Left kidney (tissue), 2 donors: ENCODE measurements around the gene LSM11. TPM values are rescaled to one million over a fixed set of nuclear protein-coding genes. Genes with fewer than 3 reads are reported as not detected.

Source experiments
- DNase-seq: peaks from one replicate; pipeline ENCODE4 v3.0.0-alpha.2; 2013
- polyA plus RNA-seq: library from polyadenylated mRNA; unstranded; fragments of 120-200 nt; gene quantifications from one replicate; pipeline ENCODE4 v1.2.1, GENCODE V29; 2013; ENCODE audit not compliant: insufficient read length

Gene LSM11
- polyA plus RNA-seq, 1 donor = 9.7 TPM

GRCh38 chr5:157732596-157733262 lies 10.8 kb upstream of the LSM11 start:
- DNase-seq = no peak

DNA sequence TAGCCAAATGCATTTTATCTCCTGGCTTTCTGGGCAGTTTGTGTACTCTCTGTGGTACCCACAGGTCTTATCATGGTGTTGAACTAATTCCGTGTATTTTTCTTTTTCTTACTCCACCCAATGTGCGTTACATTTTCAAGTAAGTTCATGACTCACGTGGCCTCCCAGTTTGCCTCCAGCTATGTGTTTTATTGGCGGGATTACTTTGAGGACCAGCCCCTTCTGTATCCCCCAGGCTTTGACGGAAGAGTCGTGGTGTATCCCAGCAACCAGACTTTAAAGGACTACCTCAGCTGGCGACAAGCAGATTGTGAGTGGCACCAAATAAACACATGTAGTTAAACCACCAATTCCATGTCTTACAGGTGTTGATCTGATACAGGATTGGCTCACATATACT lies 9.1 kb upstream of the LSM11 start:
- no peak for DNase-seq

- DNase-seq = no peak
These were observed 7.5 kb upstream of the LSM11 start for GRCh38 chr5:157735991-157736390.

DNA sequence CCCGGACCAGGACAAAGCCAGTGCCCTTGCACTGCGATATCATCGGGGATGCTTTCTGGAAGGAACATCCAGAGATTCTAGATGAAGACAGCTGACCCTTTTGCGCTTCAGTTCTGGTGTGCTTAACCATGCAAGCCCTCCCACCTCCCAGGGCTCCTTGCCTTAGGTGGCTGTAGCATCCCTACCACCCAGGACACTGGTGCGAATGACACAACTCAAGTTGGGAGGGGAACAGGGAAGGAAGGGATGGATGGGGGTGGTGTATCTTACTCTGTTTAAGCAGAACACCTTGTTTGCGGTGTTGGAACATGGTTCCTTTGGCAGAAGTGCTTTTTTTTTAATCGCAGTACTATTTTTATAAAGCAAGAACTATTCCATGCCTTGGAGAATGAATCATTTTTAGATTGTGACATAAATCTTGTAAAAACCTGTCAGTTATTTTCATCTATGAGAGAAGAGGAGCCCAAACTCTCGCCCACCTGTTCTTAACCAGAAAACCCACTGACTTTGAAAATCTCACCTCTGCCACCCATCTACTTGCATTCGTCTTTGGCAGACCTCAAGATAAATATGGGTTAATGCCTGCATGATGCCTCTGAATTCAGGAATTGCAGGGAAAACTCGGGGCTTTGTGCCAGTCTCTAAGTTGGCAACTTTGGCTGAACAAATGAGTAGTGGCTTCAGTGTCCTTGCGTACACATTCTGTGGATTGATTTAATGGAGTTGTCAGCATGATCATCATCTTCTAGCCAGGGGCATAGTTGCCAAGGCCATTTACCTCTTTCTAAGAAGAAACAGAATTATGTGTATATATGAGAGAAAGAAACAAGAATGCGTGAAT lies 3.9 kb upstream of the LSM11 start:
- no peak for DNase-seq

- DNase-seq = no peak
These were observed 3.3 kb upstream of the LSM11 start for GRCh38 chr5:157740229-157740610.

DNA sequence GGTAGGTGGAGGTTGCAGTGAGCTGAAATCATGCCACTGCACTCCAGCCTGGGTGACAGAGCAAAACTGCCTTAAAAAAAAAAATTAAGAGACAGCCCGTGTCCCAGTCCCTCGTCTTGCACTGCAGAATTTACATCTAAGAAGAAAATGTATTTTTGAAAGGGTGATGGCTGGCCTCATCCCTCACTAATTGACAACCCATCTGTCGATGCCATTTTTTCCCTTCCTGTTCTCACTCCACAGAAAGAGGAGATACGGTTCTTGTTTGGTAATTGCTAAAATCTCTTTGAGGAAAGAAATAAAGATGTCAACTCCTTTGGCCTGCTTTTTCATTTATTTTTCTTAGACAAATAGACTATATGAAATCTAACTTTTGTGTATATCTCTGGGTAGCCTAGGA lies 2.4 kb upstream of the LSM11 start:
- no peak for DNase-seq

DNA sequence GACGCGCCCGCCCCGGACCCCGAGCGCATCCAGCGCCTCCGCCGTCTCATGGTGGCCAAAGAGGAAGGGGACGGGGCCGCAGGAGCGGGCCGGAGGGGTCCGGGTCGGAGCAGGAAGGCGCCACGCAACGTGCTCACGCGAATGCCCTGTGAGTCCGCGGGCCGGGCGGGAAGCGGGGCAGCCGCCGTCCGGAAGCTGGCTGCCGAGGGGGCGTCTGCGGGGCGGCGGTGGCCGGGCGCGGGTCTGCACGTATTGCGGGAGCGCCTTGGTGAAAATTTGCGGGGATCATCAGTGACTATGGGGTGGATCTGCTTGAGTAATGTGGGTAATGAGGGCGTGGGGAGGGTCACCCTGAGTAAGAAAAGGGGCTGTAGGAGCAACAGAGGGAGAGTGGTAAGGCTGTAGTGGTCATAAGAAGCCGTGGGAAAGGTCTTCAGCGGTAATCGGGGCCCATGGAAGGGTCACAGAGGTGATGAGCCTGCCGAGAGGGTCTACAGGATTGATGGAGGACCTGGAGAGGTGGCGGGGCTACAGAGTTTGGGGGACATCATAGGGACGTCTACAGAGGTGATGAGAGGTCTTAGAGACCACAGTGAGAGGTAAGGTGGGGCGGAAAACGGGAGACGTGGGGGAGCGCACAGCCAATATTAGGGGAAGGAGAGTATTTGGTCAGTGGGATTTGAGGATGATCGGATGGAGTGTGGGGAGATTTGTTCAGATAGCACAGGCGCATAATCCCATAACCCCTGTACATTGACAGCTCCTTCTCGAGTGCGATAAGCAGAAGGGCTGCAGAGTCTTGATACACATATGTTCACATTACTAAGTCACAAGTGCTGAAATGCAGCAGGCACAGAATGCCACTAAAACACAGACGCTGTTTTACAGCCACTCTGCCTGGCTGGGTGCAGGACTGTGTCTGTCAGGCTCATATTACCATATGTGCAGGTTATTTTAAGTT lies 819 bp downstream of the LSM11 start:
- DNase-seq = peak; percentile 13

DNA sequence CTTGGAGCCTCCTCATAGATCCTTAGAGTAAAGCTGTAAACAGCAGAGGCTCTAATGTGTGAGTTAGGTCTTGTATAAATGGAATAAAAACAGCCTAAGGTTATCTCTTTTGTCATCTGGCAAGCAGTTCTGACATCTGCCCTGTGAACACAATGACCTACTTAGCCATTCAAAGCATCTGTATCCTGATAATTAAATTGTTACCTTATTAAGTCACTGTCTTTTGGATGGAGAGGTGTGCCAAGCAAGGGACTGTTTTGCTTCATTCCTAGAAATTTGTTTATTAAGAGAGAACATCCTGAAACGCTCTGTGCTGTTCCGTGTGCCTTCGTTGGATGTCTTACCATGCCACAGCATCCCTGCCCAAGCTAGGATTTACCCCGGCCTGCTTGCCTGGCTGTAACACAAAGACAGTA lies 1.5 kb downstream of the LSM11 start:
- no peak for DNase-seq

GRCh38 chr5:157747173-157747740 lies 3.7 kb downstream of the LSM11 start:
- DNase-seq = no peak

GRCh38 chr5:157747766-157748700 lies 4.5 kb downstream of the LSM11 start:
- peak; percentile 11 for DNase-seq

DNA sequence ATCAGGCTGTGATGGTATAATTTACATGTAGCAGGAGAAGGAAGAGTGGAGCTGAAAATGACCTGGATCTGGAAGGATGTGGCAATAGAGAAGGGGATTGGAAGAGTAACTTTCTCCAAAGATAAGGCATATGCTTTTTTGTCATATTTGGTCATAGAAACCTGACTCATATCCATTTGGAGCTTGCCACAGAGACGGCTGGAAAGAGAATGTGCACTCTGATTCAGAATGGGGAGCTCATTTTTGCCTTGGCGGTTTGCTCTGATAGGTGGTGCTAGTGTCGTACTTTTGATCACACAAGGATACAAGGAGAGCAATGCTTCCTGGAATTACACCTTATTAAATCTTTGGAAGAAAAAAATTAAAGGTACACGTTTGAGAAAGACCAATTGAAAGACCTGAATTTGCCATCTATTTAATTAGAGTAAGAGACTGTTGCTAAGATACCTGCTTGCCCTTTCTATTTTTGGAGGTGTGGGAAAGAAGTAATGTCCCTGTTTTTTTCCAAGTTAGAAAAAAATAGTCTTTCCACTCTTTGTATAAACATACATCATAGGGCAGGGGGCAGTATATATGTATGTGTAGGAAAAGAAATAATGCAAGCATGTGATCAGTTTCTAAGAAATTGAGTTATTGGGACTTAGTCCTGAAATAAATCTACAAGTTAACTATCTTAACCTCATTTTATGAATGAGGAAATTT lies 5.4 kb downstream of the LSM11 start:
- no peak for DNase-seq

GRCh38 chr5:157749462-157749799 lies 5.9 kb downstream of the LSM11 start:
- DNase-seq = no peak

GRCh38 chr5:157750320-157750719 lies 6.8 kb downstream of the LSM11 start:
- no peak for DNase-seq

DNA sequence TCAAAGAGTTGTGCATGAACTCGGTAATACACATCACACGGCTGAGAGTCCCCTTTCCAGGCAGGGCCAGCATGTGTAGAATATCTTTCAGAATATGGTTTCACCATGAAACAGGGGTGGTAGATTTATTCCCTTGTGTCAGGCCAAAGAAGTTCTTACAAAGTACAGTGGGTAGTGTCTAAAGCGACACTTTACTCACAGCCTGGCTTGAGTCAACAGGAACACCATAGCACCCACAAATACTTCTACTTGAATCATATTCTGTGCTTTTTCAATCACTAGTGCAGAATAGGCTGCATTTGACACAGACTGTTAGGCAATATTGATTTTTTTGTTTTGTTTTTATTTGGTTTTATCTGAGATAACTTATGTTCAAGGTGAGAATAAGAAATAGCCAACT lies 12.6 kb downstream of the LSM11 start:
- no peak for DNase-seq

- DNase-seq = no peak
These were observed 15.2 kb downstream of the LSM11 start for GRCh38 chr5:157758706-157759105.

DNA sequence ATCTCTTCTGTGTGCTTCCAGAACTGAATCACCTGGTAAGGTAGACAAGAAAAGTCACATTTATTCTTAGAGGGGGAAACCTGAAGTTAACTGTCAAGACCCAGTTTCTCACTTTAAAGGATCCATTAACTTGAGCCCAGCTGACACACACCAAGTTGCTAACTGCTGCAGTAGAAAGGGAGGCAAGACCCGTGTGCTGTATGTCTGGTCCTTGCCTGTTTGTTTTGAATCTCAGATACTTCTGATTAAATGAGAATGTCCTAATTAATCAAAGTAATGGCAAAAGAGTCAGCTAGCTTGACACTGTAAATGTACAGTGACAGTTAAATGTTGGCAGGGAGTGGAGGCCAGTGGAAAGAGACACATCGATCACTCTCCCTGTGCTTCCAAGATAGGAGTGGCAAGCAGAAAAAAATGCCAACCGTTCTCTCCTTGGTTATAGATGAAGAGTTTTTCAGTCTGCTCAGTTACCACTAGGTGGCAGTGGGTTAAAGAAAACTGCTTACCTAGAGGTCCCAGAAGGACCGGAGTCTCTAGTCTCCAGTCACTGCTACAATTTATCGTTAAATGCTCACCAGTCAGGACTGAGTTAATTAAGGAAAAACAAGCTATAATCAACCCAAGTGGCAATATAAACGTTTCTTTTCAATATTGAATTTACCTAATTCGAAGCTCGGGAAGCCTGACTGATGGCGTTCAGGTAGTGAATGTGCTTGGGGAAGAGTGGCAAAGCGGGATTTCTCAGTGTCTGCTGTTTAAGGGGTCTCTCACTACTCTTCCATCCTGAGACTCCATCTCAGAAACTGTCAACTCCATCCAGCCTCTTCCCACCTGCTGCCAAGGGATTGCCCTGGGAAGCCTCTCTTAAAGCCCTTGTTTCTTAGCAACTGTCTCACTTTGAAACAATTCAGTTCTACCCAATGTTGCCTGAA lies 18.4 kb downstream of the LSM11 start:
- DNase-seq = peak; percentile 59

GRCh38 chr5:157764531-157764930 lies 21.0 kb downstream of the LSM11 start:
- no peak for DNase-seq

- DNase-seq = no peak
These were observed 22.9 kb downstream of the LSM11 start for GRCh38 chr5:157766442-157766841.

DNA sequence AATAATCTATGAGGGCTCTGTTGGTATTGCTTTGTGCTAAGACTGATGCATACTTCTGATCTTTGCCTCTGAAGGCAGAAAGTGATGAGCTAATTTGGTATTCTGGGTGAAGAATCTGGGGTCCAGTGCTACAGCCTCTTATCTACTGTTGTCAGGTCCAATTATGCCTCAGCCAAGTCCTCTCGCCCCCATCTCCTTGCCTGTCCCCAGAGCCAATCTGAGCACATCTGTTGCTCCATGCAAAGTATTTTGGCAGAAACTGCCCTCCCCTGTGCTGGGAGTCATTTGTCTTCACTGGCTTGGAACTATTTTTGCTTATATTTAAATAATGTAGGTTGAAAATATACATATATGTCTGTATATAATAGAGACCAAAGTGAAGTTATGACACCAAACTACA lies 23.4 kb downstream of the LSM11 start:
- no peak for DNase-seq
